Prostate gland (tissue), 2 donors: ENCODE results near the gene WNT3. TPM values are rescaled to one million over a fixed set of nuclear protein-coding genes. Genes with fewer than 3 reads are reported as not detected.

Experiments used
- DNase-seq: peaks from one replicate; pipeline ENCODE4 v3.0.0-alpha.2; 2019; ENCODE audit warnings: low spot score
- H3K27ac ChIP-seq, 2 donors: fragments of 200-600 bp; sonication (generic); 2 replicates each; pipeline ENCODE4 v1.5.1; 2017 to 2019
- H3K27me3 ChIP-seq: fragments of 200-600 bp; sonication (generic); replicated peaks from 2 replicates; pipeline ENCODE4 v1.5.1; 2019; ENCODE audit not compliant: insufficient read depth
- H3K36me3 ChIP-seq, 2 donors: fragments of 200-600 bp; sonication (generic); 1 replicate in 1 of 2; 2 replicates in 1 of 2; pipeline versions ENCODE4 v1.5.1 to v1.8.1; 2017 to 2019
- H3K4me1 ChIP-seq: fragments of 200-600 bp; sonication (generic); replicated peaks from 2 replicates; pipeline ENCODE4 v1.5.1; 2019
- H3K4me3 ChIP-seq, 2 donors: fragments of 200-600 bp; sonication (generic); 2 replicates each; pipeline ENCODE4 v1.5.1; 2017 to 2019
- H3K9me3 ChIP-seq: fragments of 200-600 bp; sonication (generic); 2 replicates; pipeline ENCODE4 v1.5.1; 2017
- POLR2A ChIP-seq: fragments of 450-650 bp; IDR thresholded peaks from one replicate; pipeline ENCODE4 v1.6.1; 2016; ENCODE audit warnings: antibody characterized with exemption, mild to moderate bottlenecking
- POLR2AphosphoS5 ChIP-seq: sonication (generic); formaldehyde crosslinking; IDR thresholded peaks from one replicate; pipeline ENCODE4 v1.6.1; 2017; ENCODE audit warnings: antibody characterized with exemption
- WGBS: methylation state at CpG from one replicate; pipeline ENCODE4 v1.1.5; 2018; 5-methylcytosine and 5-hydroxymethylcytosine counted together
- intact Hi-C: fragments of 100-400 bp; cut with DNase I; formaldehyde crosslinking; loops from one replicate; pipeline ENCODE4 v1.14.2; 2022
- total RNA-seq, 2 donors: library from RNA; depleted of rRNA; stranded (reverse); fragments of >200 nt; gene quantifications; one replicate each; pipeline ENCODE4 v1.1.0, GENCODE V29; 2016
- TF ChIP-seq, protein P1 (sequence below), 4 experiments: fragments of 200-600 bp in 2 of 4; fragments of 450-650 bp in 2 of 4; sonication (generic) in 2 of 4; IDR thresholded peaks; 1 replicate in 3 of 4; 2 replicates in 1 of 4; pipeline ENCODE4 v1.5.1; 2016 to 2019; ENCODE audit warnings: antibody characterized with exemption in 4 of 4, mild to moderate bottlenecking in 2 of 4, moderate library complexity in 2 of 4

The WNT3 gene
- total RNA-seq, 2 donors from 2014 or later = 2.0 to 7.7 TPM

DNA sequence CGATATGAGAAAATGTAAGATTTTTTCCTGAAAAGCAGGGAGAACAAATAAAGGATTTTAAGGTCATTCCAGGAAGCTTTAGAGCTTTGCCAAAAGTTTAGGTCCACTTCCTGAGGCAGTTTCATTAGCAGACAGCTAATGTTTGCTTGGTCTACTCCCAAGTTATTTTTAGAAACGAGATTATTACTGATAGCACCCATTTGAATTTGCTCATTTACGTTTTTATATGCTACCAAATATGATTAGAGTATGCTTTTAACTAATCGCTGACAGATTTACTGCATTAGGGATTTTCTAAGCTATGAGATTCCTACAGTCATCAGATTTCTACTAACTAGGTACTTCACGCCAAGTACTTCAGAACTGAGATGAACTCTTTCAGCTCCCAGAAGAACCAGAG, 98.1 kb downstream of the WNT3 start:
- intact Hi-C loops = loop anchor here (10.0 kb wide), 1 partner anchor 64 kb away; no protein-coding TSS in a partner anchor
- no peak overlapping the region for H3K4me3 ChIP-seq
- H3K27ac ChIP-seq = no peak overlapping the region
- H3K27me3 ChIP-seq = no peaks in the 10 kb centered on the region
- no peak for DNase-seq
- 12% methylated on average over 5 of the region's 5 CpGs for WGBS
- H3K4me1 ChIP-seq = no peaks in the 10 kb centered on the region
- no peaks in the 10 kb centered on the region for H3K36me3 ChIP-seq
- no peaks in the 10 kb centered on the region for H3K9me3 ChIP-seq
- no peak for TF ChIP-seq POLR2AphosphoS5

DNA sequence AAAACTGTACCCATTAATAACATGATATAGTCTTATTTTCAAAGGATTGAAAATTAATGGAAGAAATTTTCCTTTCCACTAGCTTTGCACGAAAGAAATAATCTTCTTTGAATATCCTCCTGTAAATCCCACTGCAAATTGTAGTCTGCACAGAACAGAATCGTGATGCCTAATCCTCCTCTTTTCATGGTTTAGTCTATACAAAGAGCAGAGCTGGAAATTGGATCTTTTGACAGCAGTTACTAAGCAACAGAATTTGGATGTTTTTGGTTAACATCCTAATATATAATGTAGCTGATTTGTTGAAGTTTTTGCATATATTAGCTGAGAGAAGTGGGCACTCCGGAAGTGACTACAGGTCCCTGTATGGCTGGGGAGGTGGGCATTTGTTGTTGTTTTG, 98.6 kb downstream of the WNT3 start:
- Histone ChIP-seq H3K27me3 (no peaks in the 10 kb centered on the region), H3K27ac (no peak overlapping the region), H3K9me3 (no peaks in the 10 kb centered on the region), H3K36me3 (no peaks in the 10 kb centered on the region), H3K4me3 (no peak overlapping the region), H3K4me1 (no peaks in the 10 kb centered on the region)
- DNase-seq = no peak
- intact Hi-C loops = loop anchor here (10.0 kb wide), 1 partner anchor 65 kb away; no protein-coding TSS in a partner anchor
- WGBS = 43% methylated on average over 3 of the region's 3 CpGs
- TF ChIP-seq POLR2AphosphoS5 (no peak), POLR2A (no peak)
- TF ChIP-seq, protein P1, sequence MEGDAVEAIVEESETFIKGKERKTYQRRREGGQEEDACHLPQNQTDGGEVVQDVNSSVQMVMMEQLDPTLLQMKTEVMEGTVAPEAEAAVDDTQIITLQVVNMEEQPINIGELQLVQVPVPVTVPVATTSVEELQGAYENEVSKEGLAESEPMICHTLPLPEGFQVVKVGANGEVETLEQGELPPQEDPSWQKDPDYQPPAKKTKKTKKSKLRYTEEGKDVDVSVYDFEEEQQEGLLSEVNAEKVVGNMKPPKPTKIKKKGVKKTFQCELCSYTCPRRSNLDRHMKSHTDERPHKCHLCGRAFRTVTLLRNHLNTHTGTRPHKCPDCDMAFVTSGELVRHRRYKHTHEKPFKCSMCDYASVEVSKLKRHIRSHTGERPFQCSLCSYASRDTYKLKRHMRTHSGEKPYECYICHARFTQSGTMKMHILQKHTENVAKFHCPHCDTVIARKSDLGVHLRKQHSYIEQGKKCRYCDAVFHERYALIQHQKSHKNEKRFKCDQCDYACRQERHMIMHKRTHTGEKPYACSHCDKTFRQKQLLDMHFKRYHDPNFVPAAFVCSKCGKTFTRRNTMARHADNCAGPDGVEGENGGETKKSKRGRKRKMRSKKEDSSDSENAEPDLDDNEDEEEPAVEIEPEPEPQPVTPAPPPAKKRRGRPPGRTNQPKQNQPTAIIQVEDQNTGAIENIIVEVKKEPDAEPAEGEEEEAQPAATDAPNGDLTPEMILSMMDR (IDR thresholded peaks at IDR 0.05) = no peak

DNA sequence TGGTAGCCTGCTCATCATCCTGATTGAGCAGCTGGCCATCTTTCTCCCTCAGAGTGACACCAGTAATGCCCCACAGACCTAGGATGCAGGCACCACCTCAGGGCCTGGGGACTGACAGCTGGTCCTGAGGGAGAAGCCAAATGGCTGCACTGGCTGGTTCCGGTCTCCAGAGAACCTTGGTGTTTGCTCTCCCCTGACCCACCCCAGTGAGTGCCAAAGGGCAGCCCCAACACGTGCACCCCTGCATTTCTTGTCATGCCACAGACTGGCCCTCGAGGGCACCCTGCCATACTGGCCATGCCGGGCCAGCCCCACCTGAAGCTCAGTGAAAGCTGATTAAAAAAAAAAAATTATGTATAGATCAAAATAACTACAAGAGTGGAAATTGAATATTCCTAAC, 100.5 kb downstream of the WNT3 start:
- Histone ChIP-seq H3K4me3 (no peak overlapping the region), H3K27me3 (no peaks in the 10 kb centered on the region), H3K27ac (no peak overlapping the region), H3K4me1 (no peaks in the 10 kb centered on the region), H3K36me3 (no peaks in the 10 kb centered on the region), H3K9me3 (no peaks in the 10 kb centered on the region)
- TF ChIP-seq POLR2AphosphoS5 = no peak
- TF ChIP-seq, protein P1 (IDR thresholded peaks at IDR 0.05) = no peak
- TF ChIP-seq POLR2A = no peak
- intact Hi-C loops = no loop called here
- WGBS = 95% methylated on average over 4 of the region's 4 CpGs
- DNase-seq = no peak

Other genes with a start within 250 kb of the WNT3 start
- 1 to 10 TPM; 7.9 to 8.5 TPM for gene ARL17A, start 239.0 kb downstream of the WNT3 start, total RNA-seq
- gene NSF, start 228.0 kb downstream of the WNT3 start, total RNA-seq = 10 to 100 TPM; 24.7 to 48.1 TPM
- gene WNT9B, start 32.9 kb upstream of the WNT3 start, total RNA-seq = 1 to 10 TPM in 1 of 2 donors, under 1 TPM in 1; 0.85 to 1.5 TPM
- gene GOSR2, start 104.5 kb upstream of the WNT3 start, total RNA-seq = 10 to 100 TPM; 40.0 to 61.4 TPM
- 1 to 10 TPM in 1 of 2 donors, not detected in 1; 2.2 TPM for gene RPRML, start 160.6 kb upstream of the WNT3 start, total RNA-seq